NB4 (cell line): ENCODE results near the gene MAP4K4.

Experiments
- MYC ChIP-seq: IDR thresholded peaks from 2 replicates; pipeline ENCODE4 v1.6.1; 2011; ENCODE audit warnings: low read depth, low read length
- POLR2A ChIP-seq: IDR thresholded peaks from 2 replicates; pipeline ENCODE4 v1.6.1; 2011; ENCODE audit warnings: mild to moderate bottlenecking; ENCODE audit not compliant: insufficient read length; ENCODE audit errors: extremely low read depth
- TF ChIP-seq, protein P1 (sequence below): IDR thresholded peaks from 2 replicates; pipeline ENCODE4 v1.6.1; 2011; ENCODE audit warnings: low read depth, low read length
- TF ChIP-seq, protein P2 (sequence below): IDR thresholded peaks from one replicate; pipeline ENCODE4 v1.5.1; 2012; ENCODE audit warnings: low read depth, low read length

DNA sequence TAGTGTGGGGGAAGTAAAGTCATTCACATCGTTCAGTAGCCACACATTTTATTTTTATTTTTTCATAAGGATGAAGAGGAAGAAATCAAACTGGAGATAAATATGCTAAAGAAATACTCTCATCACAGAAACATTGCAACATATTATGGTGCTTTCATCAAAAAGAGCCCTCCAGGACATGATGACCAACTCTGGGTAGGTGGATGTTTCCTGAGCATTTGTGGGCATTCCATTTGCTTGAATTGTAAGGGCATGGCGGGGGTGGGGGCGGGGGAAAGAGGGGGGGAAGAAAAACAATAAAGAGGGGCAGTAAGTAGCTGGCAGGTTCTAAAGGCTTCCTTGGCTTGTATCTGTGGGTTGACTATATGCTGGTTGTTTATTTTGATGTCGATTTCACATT lies 126.4 kb downstream of the MAP4K4 start:
- TF ChIP-seq, protein P1, sequence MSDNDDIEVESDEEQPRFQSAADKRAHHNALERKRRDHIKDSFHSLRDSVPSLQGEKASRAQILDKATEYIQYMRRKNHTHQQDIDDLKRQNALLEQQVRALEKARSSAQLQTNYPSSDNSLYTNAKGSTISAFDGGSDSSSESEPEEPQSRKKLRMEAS, result no peak
- TF ChIP-seq, protein P2, sequence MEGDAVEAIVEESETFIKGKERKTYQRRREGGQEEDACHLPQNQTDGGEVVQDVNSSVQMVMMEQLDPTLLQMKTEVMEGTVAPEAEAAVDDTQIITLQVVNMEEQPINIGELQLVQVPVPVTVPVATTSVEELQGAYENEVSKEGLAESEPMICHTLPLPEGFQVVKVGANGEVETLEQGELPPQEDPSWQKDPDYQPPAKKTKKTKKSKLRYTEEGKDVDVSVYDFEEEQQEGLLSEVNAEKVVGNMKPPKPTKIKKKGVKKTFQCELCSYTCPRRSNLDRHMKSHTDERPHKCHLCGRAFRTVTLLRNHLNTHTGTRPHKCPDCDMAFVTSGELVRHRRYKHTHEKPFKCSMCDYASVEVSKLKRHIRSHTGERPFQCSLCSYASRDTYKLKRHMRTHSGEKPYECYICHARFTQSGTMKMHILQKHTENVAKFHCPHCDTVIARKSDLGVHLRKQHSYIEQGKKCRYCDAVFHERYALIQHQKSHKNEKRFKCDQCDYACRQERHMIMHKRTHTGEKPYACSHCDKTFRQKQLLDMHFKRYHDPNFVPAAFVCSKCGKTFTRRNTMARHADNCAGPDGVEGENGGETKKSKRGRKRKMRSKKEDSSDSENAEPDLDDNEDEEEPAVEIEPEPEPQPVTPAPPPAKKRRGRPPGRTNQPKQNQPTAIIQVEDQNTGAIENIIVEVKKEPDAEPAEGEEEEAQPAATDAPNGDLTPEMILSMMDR, result no peak
- TF ChIP-seq POLR2A (no peak), MYC (no peak)
